Ishikawa (cell line): ENCODE data around the gene DMWD.

Source experiments
- CEBPB ChIP-seq: IDR thresholded peaks from 2 replicates; pipeline ENCODE4 v1.6.1; 2012
- CREB1 ChIP-seq: IDR thresholded peaks from 2 replicates; pipeline ENCODE4 v1.6.1; 2012; ENCODE audit warnings: low read depth
- EP300 ChIP-seq: IDR thresholded peaks from 2 replicates; pipeline ENCODE4 v1.6.1; 2012; ENCODE audit warnings: borderline replicate concordance
- FOXM1 ChIP-seq: IDR thresholded peaks from 2 replicates; pipeline ENCODE4 v1.6.1; 2012; ENCODE audit warnings: low read depth, borderline replicate concordance
- NFIC ChIP-seq: IDR thresholded peaks from 2 replicates; pipeline ENCODE4 v1.6.1; 2012
- RAD21 ChIP-seq: IDR thresholded peaks from 2 replicates; pipeline ENCODE4 v1.6.1; 2012; ENCODE audit warnings: low read depth
- TAF1 ChIP-seq: IDR thresholded peaks from 2 replicates; pipeline ENCODE4 v1.6.1; 2012; ENCODE audit warnings: low read depth, mild to moderate bottlenecking
- TCF12 ChIP-seq: IDR thresholded peaks from 2 replicates; pipeline ENCODE4 v1.6.1; 2012; ENCODE audit warnings: low read depth
- TEAD4 ChIP-seq: IDR thresholded peaks from 2 replicates; pipeline ENCODE4 v1.6.1; 2012
- YY1 ChIP-seq: IDR thresholded peaks from 2 replicates; pipeline ENCODE4 v1.6.1; 2012; ENCODE audit warnings: low read depth
- ZBTB7A ChIP-seq: IDR thresholded peaks from 2 replicates; pipeline ENCODE4 v1.6.1; 2012; ENCODE audit warnings: low read depth
- TF ChIP-seq, protein P1 (sequence below): IDR thresholded peaks from 2 replicates; pipeline ENCODE4 v1.6.1; 2012
- TF ChIP-seq, protein P2 (sequence below): IDR thresholded peaks from 2 replicates; pipeline ENCODE4 v1.6.1; 2012; ENCODE audit warnings: low read depth, mild to moderate bottlenecking
- TF ChIP-seq, protein P3 (sequence below): IDR thresholded peaks from 2 replicates; pipeline ENCODE4 v1.6.1; 2012

DNA sequence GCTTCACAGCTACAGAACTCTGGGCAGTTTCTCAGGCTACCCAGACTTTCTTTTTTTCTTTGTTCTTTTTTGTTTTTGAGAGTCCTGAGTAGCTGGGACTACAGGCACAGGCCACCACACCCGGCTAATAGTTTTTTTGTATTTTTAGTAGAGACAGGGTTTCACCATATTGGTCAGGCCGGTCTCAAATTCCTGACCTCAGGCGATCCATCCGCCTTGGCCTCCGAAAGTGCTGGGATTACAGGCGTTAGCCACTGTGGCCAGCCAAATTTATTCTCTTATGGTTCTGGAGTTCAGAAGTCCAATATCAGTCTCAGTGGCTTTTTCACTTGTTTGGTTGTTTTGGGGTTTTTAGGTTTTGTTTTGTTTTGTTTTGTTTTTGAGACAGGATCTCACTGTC, 47.0 kb downstream of the DMWD start:
- TF ChIP-seq, protein P1, sequence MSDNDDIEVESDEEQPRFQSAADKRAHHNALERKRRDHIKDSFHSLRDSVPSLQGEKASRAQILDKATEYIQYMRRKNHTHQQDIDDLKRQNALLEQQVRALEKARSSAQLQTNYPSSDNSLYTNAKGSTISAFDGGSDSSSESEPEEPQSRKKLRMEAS = no peak
- TF ChIP-seq TEAD4 = no peak
- TF ChIP-seq YY1 = no peak
- TF ChIP-seq RAD21 = no peak
- TF ChIP-seq CEBPB = no peak
- no peak for TF ChIP-seq TAF1
- TF ChIP-seq, protein P2, sequence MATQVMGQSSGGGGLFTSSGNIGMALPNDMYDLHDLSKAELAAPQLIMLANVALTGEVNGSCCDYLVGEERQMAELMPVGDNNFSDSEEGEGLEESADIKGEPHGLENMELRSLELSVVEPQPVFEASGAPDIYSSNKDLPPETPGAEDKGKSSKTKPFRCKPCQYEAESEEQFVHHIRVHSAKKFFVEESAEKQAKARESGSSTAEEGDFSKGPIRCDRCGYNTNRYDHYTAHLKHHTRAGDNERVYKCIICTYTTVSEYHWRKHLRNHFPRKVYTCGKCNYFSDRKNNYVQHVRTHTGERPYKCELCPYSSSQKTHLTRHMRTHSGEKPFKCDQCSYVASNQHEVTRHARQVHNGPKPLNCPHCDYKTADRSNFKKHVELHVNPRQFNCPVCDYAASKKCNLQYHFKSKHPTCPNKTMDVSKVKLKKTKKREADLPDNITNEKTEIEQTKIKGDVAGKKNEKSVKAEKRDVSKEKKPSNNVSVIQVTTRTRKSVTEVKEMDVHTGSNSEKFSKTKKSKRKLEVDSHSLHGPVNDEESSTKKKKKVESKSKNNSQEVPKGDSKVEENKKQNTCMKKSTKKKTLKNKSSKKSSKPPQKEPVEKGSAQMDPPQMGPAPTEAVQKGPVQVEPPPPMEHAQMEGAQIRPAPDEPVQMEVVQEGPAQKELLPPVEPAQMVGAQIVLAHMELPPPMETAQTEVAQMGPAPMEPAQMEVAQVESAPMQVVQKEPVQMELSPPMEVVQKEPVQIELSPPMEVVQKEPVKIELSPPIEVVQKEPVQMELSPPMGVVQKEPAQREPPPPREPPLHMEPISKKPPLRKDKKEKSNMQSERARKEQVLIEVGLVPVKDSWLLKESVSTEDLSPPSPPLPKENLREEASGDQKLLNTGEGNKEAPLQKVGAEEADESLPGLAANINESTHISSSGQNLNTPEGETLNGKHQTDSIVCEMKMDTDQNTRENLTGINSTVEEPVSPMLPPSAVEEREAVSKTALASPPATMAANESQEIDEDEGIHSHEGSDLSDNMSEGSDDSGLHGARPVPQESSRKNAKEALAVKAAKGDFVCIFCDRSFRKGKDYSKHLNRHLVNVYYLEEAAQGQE = no peak
- TF ChIP-seq, protein P3, sequence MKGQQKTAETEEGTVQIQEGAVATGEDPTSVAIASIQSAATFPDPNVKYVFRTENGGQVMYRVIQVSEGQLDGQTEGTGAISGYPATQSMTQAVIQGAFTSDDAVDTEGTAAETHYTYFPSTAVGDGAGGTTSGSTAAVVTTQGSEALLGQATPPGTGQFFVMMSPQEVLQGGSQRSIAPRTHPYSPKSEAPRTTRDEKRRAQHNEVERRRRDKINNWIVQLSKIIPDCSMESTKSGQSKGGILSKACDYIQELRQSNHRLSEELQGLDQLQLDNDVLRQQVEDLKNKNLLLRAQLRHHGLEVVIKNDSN = no peak
- TF ChIP-seq EP300 = no peak
- TF ChIP-seq ZBTB7A = no peak
- TF ChIP-seq CREB1 = no peak
- TF ChIP-seq TCF12 = no peak
- no peak for TF ChIP-seq NFIC
- no peak for TF ChIP-seq FOXM1
